GM19438 (cell line): ENCODE measurements around the gene GALNT18.

Source experiments
- ATAC-seq: cut with Tn5 transposase; IDR thresholded peaks from one replicate; pipeline ENCODE4 v1.9.1; 2021; ENCODE audit warnings: low read depth; ENCODE audit not compliant: unreplicated experiment

The GALNT18 gene

DNA sequence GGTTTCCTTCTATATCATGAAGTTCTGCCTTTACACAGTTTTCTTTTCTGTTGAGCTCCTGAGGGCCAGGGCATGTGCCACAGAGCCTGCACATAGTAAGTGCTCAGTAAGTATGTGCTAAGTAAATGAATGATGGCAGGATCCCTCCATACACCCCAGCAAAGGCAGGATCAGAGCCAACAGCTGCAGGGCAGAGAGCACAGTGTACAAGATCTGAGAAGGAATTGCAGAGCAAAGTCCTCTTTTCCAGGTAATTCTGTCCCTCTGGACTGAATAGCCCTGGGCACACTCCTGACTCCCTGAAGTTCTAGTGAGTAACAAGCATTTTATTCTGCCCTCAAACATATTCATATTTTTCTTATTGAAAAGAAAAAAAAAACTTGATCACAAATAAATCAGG, 117.7 kb downstream of the GALNT18 start:
- ATAC-seq: no peak

DNA sequence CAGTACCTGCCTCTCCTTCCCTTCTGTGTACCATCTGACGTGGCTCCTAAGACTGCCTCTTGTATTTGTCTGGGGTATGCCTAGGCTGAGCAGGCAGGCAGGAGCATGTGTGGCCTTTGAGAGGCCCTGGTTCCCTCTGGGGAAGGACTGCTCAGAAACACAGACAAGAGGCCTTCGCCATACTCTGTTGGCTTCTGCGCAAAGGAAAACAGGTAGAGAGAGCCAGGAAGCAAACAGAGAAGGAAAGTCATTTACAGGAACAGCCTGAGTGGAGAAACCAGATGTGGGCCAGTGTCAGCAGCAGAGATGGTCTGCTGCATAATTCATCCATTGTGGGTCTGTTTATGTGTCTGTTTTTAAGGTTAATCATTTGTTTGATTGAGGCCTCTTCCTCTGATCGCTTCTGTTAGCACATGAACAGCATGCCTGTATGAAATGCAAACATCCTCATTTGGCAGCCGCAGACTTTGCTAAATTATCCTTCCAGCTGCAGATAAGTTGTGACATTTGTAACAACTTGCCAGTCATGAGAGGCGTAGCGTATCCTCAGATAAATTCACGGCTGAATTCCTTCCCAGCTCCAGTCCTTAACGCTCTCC, 119.4 kb downstream of the GALNT18 start:
- ATAC-seq: no peak

DNA sequence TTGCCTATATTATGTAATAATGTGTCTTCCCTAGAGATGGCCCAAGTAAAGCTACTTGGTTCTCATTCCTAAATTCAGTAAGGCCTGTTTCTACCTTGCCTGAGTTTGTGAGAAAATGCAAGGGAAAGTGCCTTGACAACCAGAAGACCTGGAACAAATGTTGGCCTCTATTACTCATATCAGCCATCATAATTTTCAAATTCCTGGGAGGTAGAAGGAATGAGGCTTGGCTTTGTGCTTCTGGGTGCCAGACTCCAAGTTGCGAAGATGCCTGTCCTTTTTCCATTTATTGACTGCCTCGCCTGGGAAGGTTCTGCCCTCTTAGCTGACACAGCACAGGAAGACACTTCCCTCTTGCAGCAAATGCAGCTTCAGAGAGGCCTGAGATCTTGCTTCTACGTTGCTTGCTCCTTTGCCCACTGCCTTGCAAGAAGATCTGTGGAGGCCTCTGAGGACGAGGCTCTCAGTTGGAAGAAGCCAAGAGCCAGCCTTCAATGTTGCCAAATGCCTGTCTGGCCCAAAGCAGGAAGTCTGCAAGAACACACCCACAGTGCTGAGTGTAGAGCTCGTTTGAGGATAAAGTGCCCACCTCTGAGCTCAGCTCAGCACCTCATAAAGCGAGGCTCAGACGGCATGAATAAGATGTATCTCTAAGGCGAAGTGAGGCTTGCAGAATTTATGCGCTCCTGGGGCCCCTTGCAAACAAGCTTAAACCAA, 120.1 kb downstream of the GALNT18 start:
- ATAC-seq: no peak

DNA sequence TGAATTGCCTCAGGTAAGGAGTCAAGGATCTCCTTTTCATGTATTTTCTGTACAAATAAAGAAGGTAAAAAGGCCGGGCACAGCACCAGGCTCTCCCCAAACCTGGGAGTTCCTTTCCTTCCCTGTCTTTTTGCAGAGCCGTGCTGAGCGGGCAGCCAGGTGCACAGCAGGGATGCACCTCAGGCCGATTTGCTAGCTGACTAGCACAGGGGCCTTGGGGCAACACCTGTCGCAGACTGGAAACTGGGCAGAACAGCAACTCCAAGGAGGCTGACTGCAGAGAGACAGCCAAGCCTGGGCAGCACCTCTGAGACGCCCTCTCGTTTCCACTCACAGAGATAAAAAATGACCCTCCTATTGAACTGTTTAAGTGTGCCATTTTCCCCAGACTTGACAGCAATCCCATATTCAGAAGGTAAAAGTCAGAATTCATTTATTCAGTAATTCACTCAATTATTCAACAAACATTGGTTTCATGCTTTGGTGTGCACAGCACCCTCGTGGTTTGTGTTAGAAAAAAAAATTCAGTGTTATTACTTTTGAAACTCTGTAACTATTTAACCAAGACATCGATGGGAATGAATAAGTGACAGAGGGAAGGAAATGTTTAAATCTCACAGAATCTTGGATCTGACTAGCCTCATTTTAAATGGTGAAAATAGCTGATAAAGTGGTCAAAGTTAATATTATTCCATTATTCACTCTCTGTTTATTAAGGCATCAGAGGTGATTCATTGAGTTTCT, 120.9 kb downstream of the GALNT18 start:
- no peak for ATAC-seq

DNA sequence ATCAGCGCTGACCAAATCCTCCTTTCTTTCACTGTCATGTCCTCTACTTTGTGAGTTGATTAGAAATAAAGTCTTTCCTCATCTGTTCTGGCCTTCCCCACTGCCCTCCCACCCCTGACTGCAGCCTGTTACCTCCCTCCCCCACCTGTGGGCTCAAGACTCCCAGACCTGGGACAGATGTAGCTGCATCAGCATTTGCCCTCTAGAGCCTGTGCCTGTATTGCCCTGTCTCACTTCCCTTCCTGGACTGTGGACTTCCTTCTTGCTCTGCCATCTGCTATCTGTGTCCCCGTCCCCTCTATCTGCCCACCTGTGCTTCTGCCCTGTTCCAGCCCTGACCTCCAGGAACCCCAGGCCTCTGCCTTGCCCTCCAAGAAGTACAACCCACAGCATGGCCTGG, 122.5 kb downstream of the GALNT18 start:
- ATAC-seq: no peak

DNA sequence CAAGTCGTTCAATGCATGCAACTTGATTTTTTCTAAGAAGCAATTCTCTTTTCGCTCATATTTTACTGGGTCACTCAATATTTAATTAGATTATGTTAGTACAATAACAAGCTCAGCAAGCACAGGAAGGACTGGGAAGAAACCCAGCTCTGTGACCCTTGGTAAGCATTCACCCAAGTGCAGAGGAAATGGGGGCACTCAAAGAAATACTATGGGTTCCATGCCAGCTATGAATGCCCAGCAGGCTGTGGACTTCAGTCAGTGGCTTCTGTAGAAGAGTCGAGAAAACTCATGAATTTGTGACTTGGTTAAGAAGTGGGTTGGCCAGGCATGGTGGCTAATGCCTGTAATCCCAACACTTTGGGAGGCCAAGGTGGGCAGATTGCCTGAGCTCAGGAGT, 123.6 kb downstream of the GALNT18 start:
- ATAC-seq: no peak

DNA sequence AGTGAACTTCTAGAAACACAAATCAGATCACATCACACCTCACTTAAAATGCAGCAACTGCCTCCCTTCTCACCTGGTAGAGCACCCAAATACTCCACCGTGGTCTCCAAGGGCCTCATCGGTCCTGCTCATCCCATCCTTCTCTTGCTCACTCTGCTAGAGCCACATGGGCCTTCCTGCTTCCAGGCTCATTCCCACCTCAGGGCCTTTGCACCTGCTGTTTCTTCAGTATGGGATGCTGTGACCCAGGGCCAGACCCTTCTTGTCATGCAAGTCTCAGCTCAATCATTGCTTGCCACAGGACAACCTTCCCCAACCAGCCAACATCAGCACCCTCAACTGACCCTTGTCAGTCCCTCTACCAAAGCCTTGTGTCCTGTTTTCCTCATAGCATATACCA, 124.9 kb downstream of the GALNT18 start:
- ATAC-seq: no peak

DNA sequence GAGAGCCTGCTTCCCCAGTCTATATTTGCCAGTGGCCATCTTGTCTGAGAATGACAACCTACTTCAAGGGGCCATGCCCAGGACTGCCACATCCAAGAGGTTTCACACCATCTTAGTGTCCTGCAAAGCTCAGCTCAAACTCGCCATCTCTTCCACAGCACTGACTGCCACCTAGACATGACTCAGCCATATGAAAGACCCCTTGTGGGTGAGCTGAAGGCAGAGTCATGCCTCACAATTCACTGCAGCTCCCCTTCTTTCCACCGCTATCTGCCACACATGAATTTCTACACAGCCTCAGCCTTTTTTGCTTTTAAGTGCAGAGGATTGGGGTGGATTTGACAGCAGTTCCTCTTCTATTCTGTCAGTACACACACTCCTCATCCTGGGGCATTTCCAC, 127.5 kb downstream of the GALNT18 start:
- ATAC-seq: no peak

DNA sequence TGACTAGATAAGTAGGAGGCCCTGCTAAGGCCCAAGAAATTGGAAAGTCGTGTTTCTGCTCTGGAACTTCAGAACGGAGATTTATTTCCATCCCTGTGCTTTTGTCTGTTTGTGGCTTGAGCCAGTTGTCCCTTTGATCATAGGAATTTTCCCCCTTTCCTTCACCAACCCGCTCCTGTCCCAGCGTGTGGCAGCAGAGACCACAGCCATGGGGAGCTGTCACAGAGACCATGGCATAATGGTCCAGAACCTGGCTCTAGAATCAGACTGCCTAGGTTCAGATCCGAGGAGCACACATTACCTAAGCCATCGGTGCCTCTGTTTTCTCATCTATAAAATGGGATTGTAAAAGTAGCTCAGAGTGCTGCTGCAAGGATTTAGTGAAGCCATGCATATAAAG, 128.1 kb downstream of the GALNT18 start:
- no peak for ATAC-seq

DNA sequence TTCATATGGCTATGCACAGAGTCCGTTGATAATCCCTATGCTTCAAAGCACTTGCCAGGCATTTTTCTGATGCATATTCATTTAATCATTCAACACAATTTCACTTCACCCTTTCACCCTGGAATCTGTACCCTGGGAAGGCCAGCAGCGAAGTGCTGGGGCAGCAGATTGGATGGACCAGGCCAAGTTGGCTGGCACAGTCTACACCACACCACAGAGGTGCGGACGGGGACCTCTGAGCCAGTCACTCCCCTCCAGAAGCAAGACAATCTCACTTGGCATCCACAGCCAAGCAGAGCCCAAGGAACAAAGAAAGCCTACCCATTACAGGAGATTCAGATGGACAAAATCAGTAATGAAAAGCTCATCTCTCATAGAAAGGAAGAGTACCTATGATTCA, 130.2 kb downstream of the GALNT18 start:
- no peak for ATAC-seq

DNA sequence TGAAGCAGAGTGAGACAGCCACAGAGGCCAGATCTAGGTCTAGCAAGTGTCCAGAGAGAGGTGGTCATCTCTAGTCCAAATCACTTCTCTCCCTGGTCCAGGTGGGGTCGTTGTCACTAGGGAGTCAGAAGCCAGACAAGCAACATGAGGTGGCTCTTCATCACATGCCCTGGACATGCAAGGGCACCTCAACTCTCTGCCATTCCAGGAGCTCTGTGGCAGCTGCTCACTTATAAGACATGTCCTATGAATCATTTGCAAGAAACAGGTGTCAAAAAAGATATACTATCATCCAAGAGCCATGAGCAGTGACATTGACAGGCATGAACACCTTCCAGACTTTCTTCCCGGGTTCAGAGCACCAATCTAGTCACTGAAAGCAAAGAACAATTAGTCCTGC, 130.8 kb downstream of the GALNT18 start:
- no peak for ATAC-seq

DNA sequence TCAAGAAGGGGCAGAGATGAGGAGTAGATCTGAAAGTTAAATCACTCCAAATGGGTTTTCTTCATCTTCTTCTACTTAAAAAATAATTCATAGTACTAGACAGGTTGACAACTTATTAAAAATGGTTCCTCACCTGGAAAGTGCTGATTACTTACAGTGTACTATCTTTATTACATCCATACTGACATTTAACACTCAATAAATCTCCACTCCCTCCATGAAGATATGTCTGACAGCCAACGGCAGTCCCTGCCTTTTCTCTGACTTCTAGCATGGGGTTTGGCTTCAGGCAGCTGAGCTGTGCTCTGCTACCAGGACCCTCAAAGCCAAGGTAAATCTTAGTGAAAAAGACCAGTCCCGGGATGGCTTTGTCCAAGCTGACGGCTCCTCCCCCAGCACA, 135.4 kb downstream of the GALNT18 start:
- ATAC-seq: no peak

DNA sequence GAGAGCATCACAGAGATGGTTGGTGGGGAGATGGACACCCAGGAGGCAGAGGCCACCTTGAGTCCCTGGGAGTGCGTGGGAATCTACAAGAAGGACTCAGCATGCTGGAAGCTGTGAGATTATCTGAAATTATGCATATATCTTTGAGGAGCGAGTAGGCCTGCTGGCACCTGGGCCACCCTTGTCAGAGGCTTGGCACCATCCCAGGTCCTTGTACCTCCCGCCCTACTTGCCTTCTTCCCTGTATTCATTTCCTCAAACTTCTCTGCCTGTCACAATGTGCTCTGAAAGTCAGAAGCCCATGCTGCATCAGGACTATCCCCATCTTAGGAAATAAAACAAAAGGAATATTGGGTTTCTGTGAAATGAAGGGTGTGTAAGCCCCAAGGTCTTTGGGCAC, 135.8 kb downstream of the GALNT18 start:
- no peak for ATAC-seq

DNA sequence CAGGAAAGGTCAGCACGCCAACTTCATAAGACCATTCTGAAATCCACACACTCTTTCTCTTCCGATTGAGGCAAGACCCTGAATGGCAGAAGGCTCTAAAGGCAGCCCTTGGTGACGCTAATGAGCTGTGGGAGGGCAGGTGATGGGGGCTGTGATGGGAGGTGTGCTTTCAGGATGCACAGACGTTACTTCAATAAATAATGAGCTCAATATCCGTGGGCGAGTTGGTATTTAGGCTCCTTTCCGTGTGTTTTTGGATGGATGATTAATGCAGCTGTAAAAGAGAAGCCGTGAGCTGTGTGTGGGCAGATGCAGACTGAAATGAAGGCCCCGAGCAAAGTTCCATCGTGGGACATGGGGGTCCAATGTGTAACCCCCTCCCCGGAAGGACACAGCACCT, 138.2 kb downstream of the GALNT18 start:
- no peak for ATAC-seq

DNA sequence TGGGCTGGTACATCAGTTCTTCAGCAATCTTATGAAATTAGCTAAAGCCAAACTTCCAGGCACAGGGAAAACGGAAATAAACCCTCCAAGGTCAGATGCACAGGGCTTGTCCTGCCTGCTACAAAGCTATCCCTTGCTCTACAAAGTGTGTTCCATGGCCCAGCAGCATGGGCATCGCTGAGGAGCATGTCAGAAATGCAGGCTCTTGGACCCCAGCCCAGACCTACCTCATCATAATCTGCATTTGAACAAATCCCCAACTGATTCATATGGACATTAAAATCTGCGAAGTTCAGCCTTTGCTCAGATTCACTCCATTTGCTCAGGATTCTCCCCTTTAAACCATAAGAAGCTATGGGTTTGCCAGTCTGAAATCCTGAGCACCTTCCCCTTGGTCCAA, 139.1 kb downstream of the GALNT18 start:
- ATAC-seq: no peak

DNA sequence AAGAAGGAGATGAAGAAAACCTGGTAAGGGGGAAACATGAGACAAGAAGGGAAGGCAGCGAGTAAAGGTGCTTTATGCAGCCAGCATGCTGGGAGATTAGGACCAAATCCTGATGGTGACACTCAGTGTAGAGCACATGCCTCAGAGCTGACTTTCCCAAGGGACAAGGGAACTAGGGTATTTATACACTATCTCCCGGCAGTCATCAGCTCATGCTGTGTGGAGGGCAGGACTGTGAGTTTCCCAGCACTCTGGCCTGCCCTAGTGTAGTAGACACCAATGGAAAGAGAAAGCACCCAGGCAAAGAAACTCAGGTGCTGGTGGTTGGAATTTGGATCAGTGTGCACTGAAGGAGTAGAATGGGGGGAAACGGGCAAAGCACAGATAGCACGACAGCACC, 140.4 kb downstream of the GALNT18 start:
- no peak for ATAC-seq

DNA sequence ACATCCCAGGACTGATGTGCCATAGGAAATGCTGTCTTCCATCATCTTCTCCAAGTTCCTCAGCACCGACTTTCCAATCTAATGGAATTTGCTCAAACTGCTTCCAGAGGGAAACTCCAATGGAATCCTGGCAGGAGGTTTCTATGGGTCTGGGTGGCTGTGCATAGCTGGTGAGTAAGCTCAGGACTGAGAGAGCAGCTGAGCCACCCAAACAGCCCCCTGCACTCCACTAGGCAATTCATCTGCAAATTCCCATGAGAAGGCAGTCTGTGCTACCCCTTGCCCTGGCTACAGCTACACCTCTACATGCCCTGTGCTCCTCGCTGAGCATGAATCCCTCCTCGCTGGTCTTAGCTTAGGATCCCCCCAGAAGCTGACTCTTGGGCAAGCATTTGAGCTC, 140.8 kb downstream of the GALNT18 start:
- ATAC-seq: no peak

DNA sequence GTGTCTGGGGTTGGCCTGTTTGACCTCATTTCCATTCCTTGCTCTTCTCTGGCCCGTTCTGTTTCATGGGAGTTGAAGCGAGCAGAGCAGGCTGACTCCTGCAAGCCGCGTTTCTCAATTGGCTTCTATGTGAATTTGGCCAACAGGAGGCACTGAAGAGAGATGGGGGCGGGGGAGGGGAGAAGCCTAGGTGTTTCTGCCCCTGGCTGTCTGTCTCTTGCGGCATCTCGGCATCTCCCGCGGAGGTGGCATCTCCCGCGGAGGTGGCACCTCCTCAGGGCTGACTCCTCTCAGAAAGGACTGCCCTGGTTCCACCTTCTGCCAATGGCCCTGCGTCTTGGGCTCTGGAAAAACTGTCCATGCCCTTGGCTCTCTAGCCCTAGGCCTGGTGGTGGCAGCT, 143.1 kb downstream of the GALNT18 start:
- ATAC-seq: no peak

DNA sequence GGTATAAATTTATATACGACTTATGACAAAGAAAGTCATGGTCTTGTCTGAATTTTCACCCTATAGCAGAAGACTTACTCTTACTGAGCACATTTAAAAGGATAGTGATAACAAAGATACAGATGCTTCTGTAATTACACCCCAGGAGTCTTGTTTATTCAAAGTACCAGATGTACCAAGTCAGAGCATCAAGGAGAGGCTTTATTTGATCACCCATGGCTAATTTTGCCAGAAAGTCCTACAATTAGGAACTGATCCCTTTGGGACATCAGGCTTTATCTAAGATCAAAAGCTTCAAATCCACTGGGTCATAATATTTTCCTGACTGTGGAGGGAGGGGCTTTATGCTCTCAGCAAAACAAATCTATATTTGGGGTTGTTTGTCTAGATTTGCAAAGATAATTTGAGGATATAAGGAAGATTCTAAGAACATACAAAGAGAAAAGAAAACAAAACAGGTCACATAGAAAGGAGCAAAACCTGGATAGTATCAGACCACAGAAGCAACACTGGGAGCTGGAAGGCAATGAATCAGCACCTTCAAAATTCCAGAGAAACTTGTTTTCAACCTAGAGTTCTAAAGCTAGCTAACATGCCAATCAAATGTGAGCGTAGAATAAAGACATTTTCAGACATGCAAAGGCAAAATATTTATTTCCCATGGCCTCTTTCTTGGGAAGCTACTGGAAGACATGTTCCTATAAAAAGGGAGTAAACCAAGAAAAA, 143.9 kb downstream of the GALNT18 start:
- ATAC-seq: no peak

DNA sequence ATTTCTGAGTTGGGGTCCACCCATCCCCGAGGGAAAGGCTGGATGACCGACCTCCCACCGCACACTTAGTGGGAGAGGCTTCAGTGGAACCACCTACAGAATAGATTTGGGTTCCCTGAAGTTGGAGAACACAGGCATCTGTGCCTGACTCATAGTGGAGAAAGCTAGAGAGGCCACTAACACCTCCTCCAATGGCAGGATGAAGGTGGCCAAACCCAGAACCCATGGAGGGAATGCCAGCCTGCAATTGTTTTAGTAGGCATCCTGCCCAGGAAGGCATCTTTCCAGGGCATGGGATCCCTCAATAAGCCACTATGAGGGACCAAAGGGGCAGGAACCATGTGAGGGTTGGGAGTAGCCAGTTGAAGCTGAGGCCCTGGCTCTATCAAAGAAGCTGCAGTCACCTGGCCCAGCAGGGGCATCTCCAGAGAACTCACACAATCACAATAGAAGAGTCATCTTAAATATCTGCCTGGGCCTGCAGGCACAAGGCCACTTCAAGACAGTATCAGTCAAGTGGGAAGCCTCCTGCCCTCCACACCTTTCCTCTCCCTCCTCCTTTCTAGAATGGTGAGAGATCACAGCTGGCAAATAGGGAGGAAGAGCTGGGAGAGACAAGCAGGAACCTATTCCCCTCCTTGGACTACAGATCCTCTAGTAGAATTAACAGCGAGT, 144.7 kb downstream of the GALNT18 start:
- no peak for ATAC-seq

DNA sequence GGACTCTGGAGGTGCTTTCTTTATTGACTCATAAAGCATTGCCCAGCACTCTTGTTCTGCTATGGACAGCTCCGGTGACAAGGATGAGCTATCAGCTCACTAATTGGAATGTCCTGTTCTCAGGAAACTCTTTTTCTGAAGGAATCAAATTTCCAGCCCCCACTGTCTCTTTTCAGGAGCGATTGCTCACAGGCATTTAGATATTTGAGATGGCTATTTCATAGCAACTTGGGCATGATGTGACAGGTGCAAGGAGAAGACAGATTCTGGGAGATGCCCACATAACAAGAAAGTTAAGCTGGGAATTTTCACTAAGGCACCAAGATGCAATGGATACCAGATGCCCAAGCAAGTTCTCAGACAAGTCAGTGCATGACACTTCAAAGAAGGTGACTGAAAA, 145.3 kb downstream of the GALNT18 start:
- no peak for ATAC-seq
